Measurements from ENCODE around the gene STN1. TPM values are rescaled to one million over a fixed set of nuclear protein-coding genes. Genes with fewer than 3 reads are reported as not detected.

Gene STN1
- total and polyA plus RNA-seq, 2 of the 8 experiments (the other 6 are each of a cell fraction or from before 2014, with no cell fraction given) = 10.1 to 12.4 TPM

DNA sequence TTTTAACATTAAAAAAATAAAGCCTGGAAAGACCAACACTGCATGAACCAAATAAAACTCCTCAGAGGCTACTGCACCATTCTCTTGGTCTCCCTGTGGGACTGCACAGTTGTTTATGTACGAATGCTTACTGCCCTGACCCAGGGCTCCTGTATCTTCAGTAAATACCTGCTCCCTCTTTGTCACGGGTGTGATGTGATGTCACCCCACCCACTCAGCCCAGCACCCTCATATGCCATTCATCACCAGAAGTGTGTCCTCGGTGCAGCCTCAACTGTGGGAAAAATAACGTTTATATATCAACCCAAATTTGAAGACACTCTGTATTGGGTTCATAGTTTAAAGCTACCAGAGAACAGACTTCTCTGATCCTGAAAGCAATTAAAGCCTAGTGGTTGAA is 48.6 kb downstream of the STN1 start:
- H3K27ac ChIP-seq (ENCODE audit: low read depth, low read length) = no peak overlapping the region
- H3K23me2 ChIP-seq (ENCODE audit: low read depth, low read length) = no peaks in the 10 kb centered on the region
- H3K79me2 ChIP-seq (ENCODE audit: control insufficient read depth in 1 of 2, insufficient read depth in 2 of 2, low read length in 2 of 2) = no peaks in the 10 kb centered on the region
- peaks cover 0 to 8% (median 1%) of the 10 kb centered on the region in 4 experiments; a peak in 1 of 7 replicates for H3K4me1 ChIP-seq (replicated peaks in 1 of 4; ENCODE audit: control insufficient read depth in 3 of 4, insufficient read depth in 4 of 4, low read length in 3 of 4)
- no peak overlapping the region for H3K56ac ChIP-seq (replicated peaks; ENCODE audit: insufficient read length, low read depth, low read length)
- no peak overlapping the region for H4K8ac ChIP-seq (ENCODE audit: extremely low read depth, insufficient read depth, low read length)
- H2BK5ac ChIP-seq (ENCODE audit: low read depth, low read length) = no peak overlapping the region
- no peaks in the 10 kb centered on the region for H3K36me3 ChIP-seq (ENCODE audit: control insufficient read depth in 2 of 4, insufficient read depth in 4 of 4, low read length in 3 of 4)
- H2BK20ac ChIP-seq (ENCODE audit: low read length) = no peak overlapping the region
- H3K27me3 ChIP-seq (replicated peaks in 1 of 4; ENCODE audit: control insufficient read depth in 3 of 4, extremely low read depth in 1 of 4, insufficient read depth in 3 of 4, low read length in 3 of 4) = no peaks in the 10 kb centered on the region
- H2AK5ac ChIP-seq (ENCODE audit: low read depth, low read length) = no peak overlapping the region
- no peak overlapping the region for H3K18ac ChIP-seq (ENCODE audit: extremely low read depth, low read length)
- ChIA-PET POLR2A (ENCODE audit: partially characterized antibody) (no interaction called here), CTCF (ENCODE audit: partially characterized antibody) (interaction anchor here (1.0 to 10.0 kb wide), 9 partner anchors 9 to 157 kb away, joined by 3 to 75 read pairs (median 4); no protein-coding TSS in a partner anchor)
- no peak overlapping the region for H3K4me2 ChIP-seq (ENCODE audit: insufficient read depth in 1 of 2, low read depth in 2 of 2, low read length in 2 of 2)
- H2BK120ac ChIP-seq (replicated peaks; ENCODE audit: low read depth, low read length) = no peak overlapping the region
- H4K91ac ChIP-seq (replicated peaks; ENCODE audit: insufficient read length, low read length) = no peak overlapping the region
- FAIRE-seq (no peak), DNase-seq (ENCODE audit: low read depth in 1 of 2, low spot score in 2 of 2) (no peak)
- no peak overlapping the region for H2AFZ ChIP-seq (ENCODE audit: low read length)
- H2BK15ac ChIP-seq (ENCODE audit: low read length) = no peak overlapping the region
- H3K14ac ChIP-seq (ENCODE audit: insufficient read length) = no peak overlapping the region
- H3K79me1 ChIP-seq (ENCODE audit: low read depth, low read length) = no peaks in the 10 kb centered on the region
- no peak overlapping the region for H3K23ac ChIP-seq (ENCODE audit: insufficient read length)
- no peak overlapping the region for H2BK12ac ChIP-seq (ENCODE audit: low read depth, low read length)
- no peaks in the 10 kb centered on the region for H4K20me1 ChIP-seq (replicated peaks in 1 of 2; ENCODE audit: control insufficient read depth in 1 of 2, insufficient read depth in 2 of 2, low read length in 2 of 2)
- no peak overlapping the region for H4K5ac ChIP-seq (ENCODE audit: insufficient read length, low read depth, low read length)
- no peak overlapping the region for H3K9ac ChIP-seq (replicated peaks in 1 of 4; ENCODE audit: extremely low read depth in 1 of 4, low read depth in 3 of 4, low read length in 3 of 4)
- H3K4ac ChIP-seq (replicated peaks; ENCODE audit: insufficient read length, low read depth, low read length) = no peak overlapping the region
- WGBS, 2 experiments (ENCODE audit: extremely low coverage in 1 of 2, insufficient coverage in 1 of 2, insufficient read length in 1 of 2, insufficient replicate concordance in 2 of 2, low coverage in 1 of 2, low lambda C conversion rate in 2 of 2, missing lambda C conversion rate in 1 of 2) = 89% methylated on average over 4 of the region's 4 CpGs; no CpG with 5 or more reads in 1 of the 2 experiments
- no peak overlapping the region for H3K4me3 ChIP-seq (ENCODE audit: extremely low read depth in 1 of 4, insufficient read depth in 2 of 4, low read depth in 3 of 4, low read length in 4 of 4)
- peaks cover 2 to 8% of the 10 kb centered on the region in 2 experiments; a peak in 1 of 4 replicates for H3K9me3 ChIP-seq (ENCODE audit: insufficient read depth in 2 of 2, low read depth in 1 of 2, low read length in 1 of 2)
- TF ChIP-seq KDM1A (IDR thresholded peaks at IDR 0.05; ENCODE audit: borderline replicate concordance, low read length) = no peak
- TF ChIP-seq RAD21 (IDR thresholded peaks at IDR 0.05 in 1 of 2, conservative IDR thresholded peaks at IDR 0.05 in 1 of 2; ENCODE audit: low read depth in 2 of 2, low read length in 2 of 2) = no peak

Data from H1 (cell line).